GM12891 (cell line): Measurements from ENCODE around the gene SIPA1L3.

Source experiments
- DNase-seq: peaks from one replicate; pipeline ENCODE4 v3.0.0; 2011; ENCODE audit warnings: low spot score; ENCODE audit not compliant: insufficient read length
- FAIRE-seq: peaks from 2 replicates; lab custom pipeline; 2011; peaks lifted over from hg19 to GRCh38; lab: Jason Lieb, UNC
- PAX5 ChIP-seq: IDR thresholded peaks from 2 replicates; pipeline ENCODE4 v1.6.1; 2011; ENCODE audit warnings: low read length, moderate library complexity, mild to moderate bottlenecking; ENCODE audit not compliant: insufficient read depth, severe bottlenecking
- POLR2A ChIP-seq: IDR thresholded peaks from 2 replicates; pipeline ENCODE4 v1.6.1; 2011; ENCODE audit warnings: low read depth, low read length, control low read depth
- POLR2AphosphoS5 ChIP-seq: IDR thresholded peaks from 2 replicates; pipeline ENCODE4 v1.6.1; 2011; ENCODE audit warnings: low read depth, low read length, control low read depth
- POU2F2 ChIP-seq: IDR thresholded peaks from 2 replicates; pipeline ENCODE4 v1.6.1; 2011; ENCODE audit warnings: low read depth, mild to moderate bottlenecking, control low read depth, low read length, moderate library complexity
- SPI1 ChIP-seq: IDR thresholded peaks from 2 replicates; pipeline ENCODE4 v1.6.1; 2011; ENCODE audit warnings: low read depth, low read length, control low read depth
- TAF1 ChIP-seq: IDR thresholded peaks from 2 replicates; pipeline ENCODE4 v1.6.1; 2011; ENCODE audit warnings: low read depth, low read length, control low read depth

SIPA1L3 gene

GRCh38 chr19:37986048-37986750 is 79.2 kb downstream of the SIPA1L3 start:
- FAIRE-seq (peak; percentile 16), DNase-seq (no peak)
- TF ChIP-seq TAF1 (no peak), PAX5 (no peak), POU2F2 (no peak), POLR2A (no peak), POLR2AphosphoS5 (no peak), SPI1 (no peak)

- FAIRE-seq (no peak), DNase-seq (no peak)
- TF ChIP-seq POLR2AphosphoS5 (no peak), SPI1 (no peak), POU2F2 (no peak), TAF1 (no peak), PAX5 (no peak), POLR2A (no peak)
Measured at GRCh38 chr19:37987356-37988332, 80.6 kb downstream of the SIPA1L3 start.

DNA sequence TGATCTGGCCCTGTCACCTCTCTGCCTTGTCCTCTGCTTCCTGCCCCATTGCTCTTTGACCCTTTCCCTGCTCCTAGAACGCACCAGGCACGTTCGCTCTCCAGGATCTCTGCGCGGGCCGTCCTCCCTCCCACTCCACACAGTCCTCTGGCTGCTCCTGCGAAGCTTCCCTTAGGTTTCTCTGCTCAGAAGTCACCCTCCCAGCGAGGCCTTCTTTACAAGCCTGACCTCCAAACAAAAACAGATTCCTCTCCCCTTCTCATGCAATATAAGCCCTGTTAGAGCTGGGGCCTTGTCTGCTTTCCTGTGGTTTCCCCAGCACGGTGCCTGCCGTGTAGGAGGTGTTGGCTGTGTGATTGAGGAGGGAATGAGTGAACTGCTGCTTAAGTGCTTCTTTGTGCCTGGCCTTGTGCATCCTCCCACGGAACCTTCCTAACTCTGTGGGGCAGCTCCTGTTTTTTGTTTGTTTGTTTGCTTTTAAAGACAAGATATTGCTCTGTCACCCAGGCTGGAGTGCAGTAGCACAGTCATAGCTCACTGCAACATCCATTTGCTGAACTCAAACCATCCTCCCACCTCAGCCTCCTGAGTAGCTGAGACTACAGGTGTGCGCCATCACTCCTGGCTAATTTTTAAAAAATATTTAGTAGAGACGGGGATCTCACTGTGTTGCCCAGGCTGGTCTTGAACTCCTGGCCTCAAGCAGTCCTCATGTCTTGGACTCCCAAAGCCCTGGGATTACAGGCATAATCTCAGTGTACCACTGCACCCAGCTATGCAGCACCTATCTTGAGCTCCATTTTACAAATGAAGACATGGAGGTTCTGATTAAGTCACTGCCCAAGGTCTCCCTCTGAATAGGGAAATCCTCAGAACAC is 82.0 kb downstream of the SIPA1L3 start:
- FAIRE-seq = peak; percentile 77
- no peak for DNase-seq
- TF ChIP-seq POU2F2 (no peak), SPI1 (no peak), PAX5 (no peak), TAF1 (no peak), POLR2A (no peak), POLR2AphosphoS5 (no peak)

GRCh38 chr19:37989855-37990254 is 82.8 kb downstream of the SIPA1L3 start:
- DNase-seq = no peak
- FAIRE-seq = no peak
- no peak for TF ChIP-seq POLR2A
- no peak for TF ChIP-seq POLR2AphosphoS5
- TF ChIP-seq POU2F2 = no peak
- TF ChIP-seq TAF1 = no peak
- no peak for TF ChIP-seq PAX5
- TF ChIP-seq SPI1 = no peak

GRCh38 chr19:37990362-37990761 is 83.4 kb downstream of the SIPA1L3 start:
- no peak for TF ChIP-seq POLR2A
- no peak for TF ChIP-seq TAF1
- no peak for TF ChIP-seq SPI1
- TF ChIP-seq POU2F2 = no peak
- DNase-seq = no peak
- FAIRE-seq = no peak

GRCh38 chr19:37991176-37991835 is 84.3 kb downstream of the SIPA1L3 start:
- no peak for TF ChIP-seq SPI1
- TF ChIP-seq POU2F2 = no peak
- FAIRE-seq = no peak
- DNase-seq = no peak

DNA sequence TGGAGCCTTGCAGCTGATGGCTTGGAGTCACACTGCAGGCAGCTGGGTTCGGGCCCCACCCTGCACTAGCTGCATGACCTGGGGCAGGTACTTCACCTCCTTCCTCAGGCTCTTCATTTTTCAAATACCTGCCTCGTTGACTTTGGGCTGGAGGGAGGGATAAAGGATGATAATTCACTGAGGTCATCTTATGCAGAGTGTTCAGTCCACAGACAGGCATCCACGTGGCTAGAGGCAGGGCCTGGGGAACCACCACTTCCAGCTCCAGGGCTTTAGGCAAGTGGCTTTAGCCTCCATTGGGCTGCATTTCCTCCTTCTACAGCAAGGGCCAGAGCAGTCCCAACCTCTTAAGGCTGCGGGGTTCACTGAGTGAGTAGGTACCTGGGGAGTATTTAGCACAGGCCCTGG is 84.8 kb downstream of the SIPA1L3 start:
- DNase-seq = no peak
- no peak for FAIRE-seq
- TF ChIP-seq SPI1 (0 out of 2 replicates have a peak, but pooled peaks have one; percentile 1), POLR2A (no peak)

DNA sequence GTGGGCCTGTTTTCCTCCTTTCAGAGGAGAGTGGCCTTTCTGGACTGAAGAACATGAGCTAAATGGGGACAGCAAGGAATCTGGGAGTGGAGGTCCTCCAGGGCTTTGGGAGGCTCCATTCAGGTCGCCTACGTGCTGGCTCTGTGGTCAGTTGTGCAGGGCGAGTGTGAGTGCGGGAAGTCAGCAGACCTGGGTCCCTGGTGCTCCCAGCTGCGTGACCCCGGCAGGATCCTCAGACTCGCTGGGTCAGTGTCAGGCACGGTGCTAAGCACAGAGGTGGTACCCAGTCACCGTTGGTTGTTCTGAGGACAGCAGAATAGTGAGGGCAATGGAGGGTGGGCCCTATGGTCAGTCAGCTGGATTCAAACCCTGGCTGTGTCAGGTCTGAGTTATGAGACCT is 85.8 kb downstream of the SIPA1L3 start:
- no peak for FAIRE-seq
- TF ChIP-seq SPI1 (no peak), PAX5 (no peak), POLR2AphosphoS5 (no peak), TAF1 (no peak), POLR2A (no peak), POU2F2 (no peak)
- no peak for DNase-seq

DNA sequence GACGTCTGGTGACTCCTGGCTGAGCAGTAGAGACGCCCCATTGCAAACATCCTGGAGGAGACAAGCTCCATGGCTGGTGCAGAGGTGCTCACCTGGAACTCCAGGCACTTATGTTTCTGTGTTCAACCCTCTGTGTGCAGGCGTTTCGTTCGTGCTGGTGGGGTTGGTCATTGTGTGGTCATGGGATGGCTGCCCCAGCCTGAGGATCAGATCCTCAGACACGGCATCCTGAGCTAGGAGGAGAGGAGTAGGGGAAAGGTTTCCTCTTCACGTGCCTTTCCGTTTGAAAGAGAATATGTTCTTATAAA is 87.8 kb downstream of the SIPA1L3 start:
- TF ChIP-seq PAX5 (no peak), POLR2A (no peak), POLR2AphosphoS5 (no peak), POU2F2 (no peak), SPI1 (no peak), TAF1 (no peak)
- no peak for FAIRE-seq
- DNase-seq = no peak
